Gastroesophageal sphincter (tissue), 3 donors: ENCODE measurements around the gene C12orf42.

Experiments
- CTCF ChIP-seq, 4 experiments: fragments of 200-600 bp in 2 of 4; fragments of 450-650 bp in 2 of 4; sonication (generic) in 1 of 4; IDR thresholded peaks; one replicate each; pipeline ENCODE4 v1.5.1; 2017 to 2019; ENCODE audit warnings: antibody characterized with exemption in 4 of 4, mild to moderate bottlenecking in 2 of 4, moderate library complexity in 2 of 4
- EP300 ChIP-seq: sonication (generic); formaldehyde crosslinking; IDR thresholded peaks from one replicate; pipeline ENCODE4 v1.6.1; 2017; ENCODE audit warnings: antibody characterized with exemption, mild to moderate bottlenecking
- POLR2A ChIP-seq, 2 donors: fragments of 450-650 bp; IDR thresholded peaks; one replicate each; pipeline ENCODE4 v1.6.1; 2017; ENCODE audit warnings: antibody characterized with exemption in 2 of 2, mild to moderate bottlenecking in 2 of 2, moderate library complexity in 1 of 2
- POLR2AphosphoS5 ChIP-seq: sonication (generic); formaldehyde crosslinking; IDR thresholded peaks from one replicate; pipeline ENCODE4 v1.6.1; 2017; ENCODE audit warnings: antibody characterized with exemption

DNA sequence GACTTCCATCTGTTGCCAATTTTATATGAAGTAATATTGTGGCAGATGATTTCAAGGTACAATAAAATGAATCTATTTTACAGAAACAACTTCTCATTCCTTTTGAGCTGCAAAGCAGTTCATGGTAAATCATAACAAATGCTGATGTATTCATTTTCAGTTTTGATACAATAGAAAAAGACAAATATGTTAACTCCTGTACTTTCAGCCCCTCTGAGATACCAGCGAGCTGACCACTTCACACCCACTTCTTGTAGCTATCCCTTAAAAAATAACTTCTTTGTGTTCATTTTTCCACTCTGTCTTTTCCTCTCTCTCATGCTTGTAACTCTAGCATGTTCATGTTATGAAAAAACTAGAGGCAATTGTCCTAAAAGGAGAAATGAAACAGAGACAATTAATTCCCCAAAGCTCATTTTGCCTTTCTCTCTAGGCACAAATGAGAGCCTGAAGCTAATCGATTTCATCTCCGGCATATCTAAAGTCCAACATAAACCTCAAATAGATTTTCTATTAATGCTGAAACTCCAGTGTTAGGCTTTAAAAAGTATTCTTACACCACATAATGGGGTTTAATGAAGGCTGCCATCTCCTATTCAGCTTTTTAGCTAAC, 182.9 kb downstream of the C12orf42 start:
- TF ChIP-seq EP300 (no peak), CTCF (IDR thresholded peaks at IDR 0.05) (no peak), POLR2AphosphoS5 (no peak), POLR2A (IDR thresholded peaks at IDR 0.05) (no peak)
